Loucy (cell line): ENCODE results near the gene KRTAP29-1.

ENCODE experiments used
- CTCF ChIP-seq: fragments of 200-600 bp; sonication (generic); conservative IDR thresholded peaks from 2 replicates; pipeline ENCODE4 v1.5.1; 2014; ENCODE audit warnings: mild to moderate bottlenecking, antibody characterized with exemption, low read length
- EZH2phosphoT487 ChIP-seq: fragments of 200-600 bp; IDR thresholded peaks from 2 replicates; pipeline ENCODE4 v1.6.1; 2018; ENCODE audit warnings: antibody characterized with exemption, mild to moderate bottlenecking, moderate library complexity, borderline replicate concordance

- TF ChIP-seq CTCF, result no peak
- TF ChIP-seq EZH2phosphoT487, result no peak
Observed at GRCh38 chr17:41351177-41351576, 48.5 kb upstream of the KRTAP29-1 start.
